ENCODE results near the gene GNS. TPM values are rescaled to one million over a fixed set of nuclear protein-coding genes. Genes with fewer than 3 reads are reported as not detected.

The GNS gene
- total and polyA plus RNA-seq, 10 of the 15 experiments (the other 5 are each of a cell fraction or from before 2014, with no cell fraction given): 4.1 to 33.8 (median 19.1) TPM

DNA sequence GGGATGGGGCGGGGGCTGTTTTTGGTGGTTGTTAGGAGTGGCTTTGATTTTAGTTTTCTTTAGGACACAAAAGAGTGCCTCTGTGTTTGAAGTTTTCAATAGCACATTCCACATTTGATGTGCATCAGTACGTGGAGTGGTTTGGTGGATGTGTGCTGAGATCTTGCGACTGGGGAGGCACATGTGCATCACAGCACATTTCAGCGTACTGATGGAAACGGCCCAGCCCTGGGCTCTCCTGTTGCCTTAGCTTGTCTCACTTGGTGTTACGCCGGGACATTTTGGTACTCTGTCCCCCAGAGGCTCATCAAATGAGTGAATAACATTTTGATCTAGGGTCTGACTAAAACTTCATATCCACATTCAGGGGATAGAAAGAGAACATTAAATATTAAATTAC is 70.5 kb downstream of the GNS start:
- ChIA-PET POLR2A (interaction anchor here (0.5 to 0.6 kb wide), 2 partner anchors 23 to 42 kb away, joined by 3 read pairs; no protein-coding TSS in a partner anchor), SMC1A (ENCODE audit: uncharacterized antibody, unreplicated experiment) (interaction anchor here (1.0 to 1.4 kb wide), 5 partner anchors 9 to 141 kb away, joined by 3 to 8 read pairs (median 5); no protein-coding TSS in a partner anchor), RAD21 (ENCODE audit: unreplicated experiment) (interaction anchor here (1.3 to 1.8 kb wide), 3 partner anchors 9 to 79 kb away, joined by 4 to 5 read pairs (median 4); no protein-coding TSS in a partner anchor), CTCF (interaction anchor here (0.8 to 2.1 kb wide), 5 partner anchors 9 to 166 kb away, joined by 3 to 11 read pairs (median 8); no protein-coding TSS in a partner anchor)
- Histone ChIP-seq H3K36me3 (ENCODE audit: control insufficient read depth in 2 of 2, insufficient read depth in 2 of 2, low read length in 1 of 2) (peaks cover 4 to 22% of the 10 kb centered on the region in 2 experiments), H3K4me2 (ENCODE audit: control insufficient read depth, insufficient read depth) (no peak overlapping the region), H3K27ac (ENCODE audit: control insufficient read depth, insufficient read depth) (no peak overlapping the region), H2AFZ (ENCODE audit: control insufficient read depth, low read depth, low read length) (no peak overlapping the region), H3K9ac (ENCODE audit: control insufficient read depth, insufficient read depth, low read length) (no peak overlapping the region), H3K9me3 (replicated peaks; ENCODE audit: control insufficient read depth, insufficient read depth, low read length) (no peaks in the 10 kb centered on the region), H4K20me1 (ENCODE audit: control insufficient read depth, insufficient read depth) (no peaks in the 10 kb centered on the region), H3K27me3 (replicated peaks in 1 of 2; ENCODE audit: control insufficient read depth in 2 of 2, insufficient read depth in 2 of 2, low read length in 1 of 2) (no peaks in the 10 kb centered on the region), H3K4me3 (no peak overlapping the region), H3K79me2 (ENCODE audit: control insufficient read depth, insufficient read depth, low read length) (peaks cover 4% of the 10 kb centered on the region), H3K4me1 (ENCODE audit: control insufficient read depth, insufficient read depth, low read length) (no peaks in the 10 kb centered on the region)
- intact Hi-C loops (cut with micrococcal nuclease; ENCODE audit: unreplicated experiment): no loop called here
- no peak for ATAC-seq
- TF ChIP-seq HDAC2 (IDR thresholded peaks at IDR 0.05): no peak
- TF ChIP-seq MYC (IDR thresholded peaks at IDR 0.05; ENCODE audit: insufficient read depth, insufficient read length, insufficient replicate concordance, low read length, severe bottlenecking): no peak
- TF ChIP-seq MEF2A (IDR thresholded peaks at IDR 0.05; ENCODE audit: insufficient read depth, low read depth, low read length): no peak
- no peak for TF ChIP-seq ESRRA (IDR thresholded peaks at IDR 0.05; ENCODE audit: low read length)
- no peak for TF ChIP-seq RCOR1 (conservative IDR thresholded peaks at IDR 0.05; ENCODE audit: low read depth, low read length)
- 100% methylated on average over 7 of the region's 7 CpGs for WGBS (ENCODE audit: insufficient coverage, insufficient replicate concordance, low lambda C conversion rate, missing lambda C conversion rate)
- BruUV-seq (replicated peaks): no TSS peak
- FAIRE-seq: no peak
- in situ Hi-C loops (cut with MboI): no loop called here
- no peak for DNase-seq (ENCODE audit: low read depth, low spot score)

DNA sequence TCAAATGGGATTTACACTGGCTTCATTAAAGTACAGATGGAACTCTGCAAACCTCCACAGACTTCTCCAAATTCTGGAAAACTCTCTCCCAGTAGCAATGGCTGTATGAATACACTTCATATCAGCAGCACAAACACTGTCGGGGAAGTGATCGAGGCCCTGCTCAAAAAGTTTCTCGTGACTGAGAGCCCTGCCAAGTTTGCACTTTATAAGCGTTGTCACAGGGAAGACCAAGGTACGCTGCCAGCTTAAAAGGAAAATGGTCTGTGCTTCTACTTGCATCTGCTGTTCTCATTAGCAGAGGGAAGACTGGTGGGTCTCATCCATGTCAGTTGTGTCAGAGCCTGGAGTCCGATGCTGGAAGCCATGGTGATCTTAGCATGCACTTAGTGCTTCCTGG is 71.0 kb downstream of the GNS start:
- H3K27me3 ChIP-seq (replicated peaks in 1 of 2; ENCODE audit: control insufficient read depth in 2 of 2, insufficient read depth in 2 of 2, low read length in 1 of 2): no peaks in the 10 kb centered on the region
- no peaks in the 10 kb centered on the region for H4K20me1 ChIP-seq (ENCODE audit: control insufficient read depth, insufficient read depth)
- no peak overlapping the region for H3K4me3 ChIP-seq
- no peak for FAIRE-seq
- no peak overlapping the region for H3K4me2 ChIP-seq (ENCODE audit: control insufficient read depth, insufficient read depth)
- no peak overlapping the region for H2AFZ ChIP-seq (ENCODE audit: control insufficient read depth, low read depth, low read length)
- H3K9ac ChIP-seq (ENCODE audit: control insufficient read depth, insufficient read depth, low read length): no peak overlapping the region
- H3K79me2 ChIP-seq (ENCODE audit: control insufficient read depth, insufficient read depth, low read length): peaks cover 8% of the 10 kb centered on the region
- intact Hi-C loops (cut with micrococcal nuclease; ENCODE audit: unreplicated experiment) (no loop called here), in situ Hi-C loops (cut with MboI) (no loop called here)
- ChIA-PET RAD21 (ENCODE audit: unreplicated experiment) (no interaction called here), POLR2A (interaction anchor here (0.5 to 0.6 kb wide), 2 partner anchors 23 to 164 kb away, joined by 3 to 6 read pairs; no protein-coding TSS in a partner anchor), CTCF (interaction anchor here (1.9 to 2.1 kb wide), 2 partner anchors 9 to 79 kb away, joined by 8 read pairs; no protein-coding TSS in a partner anchor), SMC1A (ENCODE audit: uncharacterized antibody, unreplicated experiment) (interaction anchor here (1.1 to 1.4 kb wide), 2 partner anchors 79 to 140 kb away, joined by 3 to 6 read pairs; no protein-coding TSS in a partner anchor)
- H3K36me3 ChIP-seq (ENCODE audit: control insufficient read depth in 2 of 2, insufficient read depth in 2 of 2, low read length in 1 of 2): peaks cover 3 to 22% of the 10 kb centered on the region in 2 experiments
- 89% methylated on average over 6 of the region's 6 CpGs for WGBS (ENCODE audit: insufficient coverage, insufficient replicate concordance, low lambda C conversion rate, missing lambda C conversion rate)
- no TSS peak for BruUV-seq (replicated peaks)
- no peak for DNase-seq (ENCODE audit: low read depth, low spot score)
- no peak overlapping the region for H3K27ac ChIP-seq (ENCODE audit: control insufficient read depth, insufficient read depth)
- H3K9me3 ChIP-seq (replicated peaks; ENCODE audit: control insufficient read depth, insufficient read depth, low read length): no peaks in the 10 kb centered on the region
- no peaks in the 10 kb centered on the region for H3K4me1 ChIP-seq (ENCODE audit: control insufficient read depth, insufficient read depth, low read length)
- ATAC-seq: no peak
- TF ChIP-seq POLR2AphosphoS2 (IDR thresholded peaks at IDR 0.05; ENCODE audit: low read depth, low read length): no peak

Measured in GM12878 (cell line).